ENCODE data around the gene SYT1. TPM values are rescaled to one million over a fixed set of nuclear protein-coding genes. Genes with fewer than 3 reads are reported as not detected.

The SYT1 gene
- total RNA-seq, 4 donors from 2014 or later, result 4.1 to 10.0 (median 6.7) TPM

DNA sequence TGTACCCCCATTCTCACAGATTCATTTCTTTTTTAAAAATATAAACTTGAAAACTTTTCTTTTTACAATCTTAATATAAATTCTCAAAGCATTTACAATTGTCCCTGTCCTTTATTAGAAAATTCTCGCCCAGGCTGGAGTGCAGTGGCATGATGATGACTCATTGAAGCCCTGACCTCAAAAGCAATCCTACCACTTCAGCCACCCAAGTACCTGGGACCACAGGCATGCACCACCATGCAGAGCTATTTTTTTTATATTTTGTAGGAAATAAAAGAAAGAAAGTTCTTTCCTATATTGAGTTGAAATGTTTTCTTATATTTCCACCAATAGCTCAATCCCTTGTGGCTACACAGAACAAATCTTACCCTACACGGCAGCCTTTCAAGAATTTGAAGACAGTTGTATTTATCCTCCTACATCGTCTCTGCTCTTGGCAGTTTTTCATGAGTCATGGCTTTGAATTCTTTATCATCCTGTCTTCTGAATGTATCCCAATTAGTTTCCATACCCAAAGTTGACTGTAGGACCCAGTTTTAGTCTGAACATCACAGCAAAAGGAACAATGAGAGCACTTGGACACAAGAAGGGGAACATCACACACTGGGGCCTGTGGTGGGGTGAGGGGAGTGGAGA, 52.4 kb downstream of the SYT1 start:
- no peaks in the 10 kb centered on the region for H3K4me1 ChIP-seq
- no peaks in the 10 kb centered on the region for H3K27me3 ChIP-seq
- H3K4me3 ChIP-seq, result no peak overlapping the region
- WGBS, result 67% methylated on average over 3 of the region's 3 CpGs
- H3K36me3 ChIP-seq, result no peaks in the 10 kb centered on the region
- intact Hi-C loops (cut with DNase I), result no loop called here
- no peak overlapping the region for H3K27ac ChIP-seq (replicated peaks in 1 of 4)
- H3K9me3 ChIP-seq, result no peaks in the 10 kb centered on the region
- DNase-seq (ENCODE audit: extremely low spot score), result no peak
- TF ChIP-seq POLR2AphosphoS5 (IDR thresholded peaks at IDR 0.05) (no peak), POLR2A (IDR thresholded peaks at IDR 0.05; ENCODE audit: low read depth) (no peak), EP300 (IDR thresholded peaks at IDR 0.05) (no peak)
- TF ChIP-seq, protein P1, sequence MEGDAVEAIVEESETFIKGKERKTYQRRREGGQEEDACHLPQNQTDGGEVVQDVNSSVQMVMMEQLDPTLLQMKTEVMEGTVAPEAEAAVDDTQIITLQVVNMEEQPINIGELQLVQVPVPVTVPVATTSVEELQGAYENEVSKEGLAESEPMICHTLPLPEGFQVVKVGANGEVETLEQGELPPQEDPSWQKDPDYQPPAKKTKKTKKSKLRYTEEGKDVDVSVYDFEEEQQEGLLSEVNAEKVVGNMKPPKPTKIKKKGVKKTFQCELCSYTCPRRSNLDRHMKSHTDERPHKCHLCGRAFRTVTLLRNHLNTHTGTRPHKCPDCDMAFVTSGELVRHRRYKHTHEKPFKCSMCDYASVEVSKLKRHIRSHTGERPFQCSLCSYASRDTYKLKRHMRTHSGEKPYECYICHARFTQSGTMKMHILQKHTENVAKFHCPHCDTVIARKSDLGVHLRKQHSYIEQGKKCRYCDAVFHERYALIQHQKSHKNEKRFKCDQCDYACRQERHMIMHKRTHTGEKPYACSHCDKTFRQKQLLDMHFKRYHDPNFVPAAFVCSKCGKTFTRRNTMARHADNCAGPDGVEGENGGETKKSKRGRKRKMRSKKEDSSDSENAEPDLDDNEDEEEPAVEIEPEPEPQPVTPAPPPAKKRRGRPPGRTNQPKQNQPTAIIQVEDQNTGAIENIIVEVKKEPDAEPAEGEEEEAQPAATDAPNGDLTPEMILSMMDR (IDR thresholded peaks at IDR 0.05), result no peak

DNA sequence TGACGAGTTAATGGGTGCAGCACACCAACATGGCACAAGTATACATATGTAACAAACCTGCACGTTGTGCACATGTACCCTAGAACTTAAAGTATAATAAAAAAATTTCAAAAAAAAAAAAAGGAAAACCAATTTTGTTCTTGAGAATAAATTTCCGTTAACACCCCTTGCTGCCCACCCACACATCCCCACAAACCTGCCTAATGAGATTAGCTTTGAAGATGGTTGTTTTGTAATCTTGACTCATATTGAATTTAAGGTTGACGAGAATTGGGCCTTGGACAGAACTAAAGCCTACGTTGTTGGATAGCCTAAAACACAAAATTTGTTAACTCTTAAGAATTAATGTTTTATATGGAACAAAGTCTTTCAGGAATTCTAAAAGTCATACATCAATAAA, 52.9 kb downstream of the SYT1 start:
- H3K27me3 ChIP-seq, result no peaks in the 10 kb centered on the region
- H3K9me3 ChIP-seq, result no peaks in the 10 kb centered on the region
- no peak for DNase-seq (ENCODE audit: extremely low spot score)
- no peak overlapping the region for H3K4me3 ChIP-seq
- intact Hi-C loops (cut with DNase I), result no loop called here
- 84% methylated on average over 5 of the region's 5 CpGs for WGBS
- H3K36me3 ChIP-seq, result no peaks in the 10 kb centered on the region
- TF ChIP-seq POLR2A (IDR thresholded peaks at IDR 0.05; ENCODE audit: low read depth), result no peak
- TF ChIP-seq, protein P1 (IDR thresholded peaks at IDR 0.05), result no peak
- TF ChIP-seq POLR2AphosphoS5 (IDR thresholded peaks at IDR 0.05), result no peak
- TF ChIP-seq EP300 (IDR thresholded peaks at IDR 0.05), result no peak
- no peak overlapping the region for H3K27ac ChIP-seq (replicated peaks in 1 of 4)
- H3K4me1 ChIP-seq, result no peaks in the 10 kb centered on the region

DNA sequence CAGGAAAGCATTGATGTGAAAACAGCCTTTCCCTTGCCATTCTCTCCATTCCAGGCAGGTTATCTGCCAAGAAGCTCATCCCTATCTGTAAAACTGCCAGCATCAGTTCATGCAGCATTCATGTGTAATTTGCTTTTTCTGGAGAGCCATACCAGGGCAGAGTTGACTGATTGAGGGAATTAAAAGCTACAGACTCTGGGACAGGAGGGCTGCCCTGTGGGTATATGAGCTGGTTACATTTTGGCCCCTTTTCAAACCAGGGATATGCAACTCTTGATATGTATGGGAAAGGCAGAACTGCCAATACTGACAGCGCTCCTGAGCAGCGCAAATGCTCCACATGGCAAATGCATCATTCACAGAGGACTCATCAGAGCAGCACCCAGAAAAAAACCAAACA, 53.7 kb downstream of the SYT1 start:
- Histone ChIP-seq H3K36me3 (no peaks in the 10 kb centered on the region), H3K4me1 (no peaks in the 10 kb centered on the region)
- 86% methylated on average over 2 of the region's 2 CpGs for WGBS

DNA sequence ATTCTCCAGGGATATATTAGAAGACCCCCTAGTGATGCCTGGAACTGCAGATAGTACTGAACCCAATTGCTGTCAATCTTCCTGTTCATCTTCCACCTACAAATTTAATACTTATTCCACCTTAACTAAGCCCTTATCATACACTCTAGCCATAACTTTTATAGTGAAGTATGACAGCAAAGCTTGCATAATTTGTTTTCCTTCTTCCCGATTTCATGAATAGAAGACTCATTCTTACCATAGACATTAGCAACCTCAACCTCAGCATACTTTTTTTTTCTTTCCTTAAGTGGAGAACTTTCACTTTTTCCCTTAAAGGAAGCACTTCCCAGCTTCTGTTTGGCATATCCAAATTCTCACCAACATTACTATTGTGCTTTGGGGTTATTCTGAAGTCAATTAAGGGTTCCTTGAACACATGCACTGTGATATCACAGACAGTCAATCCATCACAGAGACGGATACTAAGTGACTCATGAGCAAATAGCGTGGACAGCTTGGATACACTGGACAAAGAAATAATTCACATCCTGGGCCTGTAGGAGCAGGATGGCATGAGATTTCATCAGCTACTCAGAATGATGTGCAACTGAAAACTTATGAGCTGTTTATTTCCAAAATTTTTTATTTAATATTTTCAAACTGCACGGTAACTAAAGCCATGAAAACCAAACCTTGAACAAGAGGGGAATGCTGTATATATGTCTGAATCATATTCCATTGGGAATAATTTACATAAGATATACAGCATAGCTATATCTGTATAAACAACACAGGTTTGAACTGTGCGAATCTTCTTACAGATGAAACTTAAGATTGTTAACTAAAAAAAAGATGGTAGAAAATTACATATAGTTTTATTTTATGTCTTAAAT, 63.9 kb downstream of the SYT1 start:
- no peak for DNase-seq (ENCODE audit: extremely low spot score)
- Histone ChIP-seq H3K27me3 (no peaks in the 10 kb centered on the region), H3K4me3 (no peak overlapping the region), H3K4me1 (no peaks in the 10 kb centered on the region), H3K27ac (replicated peaks in 1 of 4) (no peak overlapping the region), H3K9me3 (no peaks in the 10 kb centered on the region), H3K36me3 (no peaks in the 10 kb centered on the region)
- WGBS, result 79% methylated on average over 5 of the region's 5 CpGs
- TF ChIP-seq, protein P1 (IDR thresholded peaks at IDR 0.05), result no peak
- TF ChIP-seq POLR2A (IDR thresholded peaks at IDR 0.05; ENCODE audit: low read depth) (no peak), EP300 (IDR thresholded peaks at IDR 0.05) (no peak), POLR2AphosphoS5 (IDR thresholded peaks at IDR 0.05) (no peak)
- intact Hi-C loops (cut with DNase I), result no loop called here

More for the DNA sequence above, 53.7 kb downstream of the SYT1 start:
- no peaks in the 10 kb centered on the region for H3K9me3 ChIP-seq
- H3K27me3 ChIP-seq, result no peaks in the 10 kb centered on the region
- H3K4me3 ChIP-seq, result no peak overlapping the region
- DNase-seq (ENCODE audit: extremely low spot score), result no peak
- no peak overlapping the region for H3K27ac ChIP-seq (replicated peaks in 1 of 4)
- TF ChIP-seq EP300 (IDR thresholded peaks at IDR 0.05) (no peak), POLR2A (IDR thresholded peaks at IDR 0.05; ENCODE audit: low read depth) (no peak), POLR2AphosphoS5 (IDR thresholded peaks at IDR 0.05) (no peak)
- TF ChIP-seq, protein P1 (IDR thresholded peaks at IDR 0.05), result no peak
- intact Hi-C loops (cut with DNase I), result no loop called here
